HG03159 (cell line): ENCODE results near the gene RARB.

ENCODE experiments used
- ATAC-seq: cut with Tn5 transposase; IDR thresholded peaks from one replicate; pipeline ENCODE4 v1.9.1; 2021; ENCODE audit warnings: mild to moderate bottlenecking, moderate library complexity; ENCODE audit not compliant: unreplicated experiment

The RARB gene

GRCh38 chr3:25421747-25422146 lies 6.3 kb upstream of the RARB start:
- no peak for ATAC-seq

GRCh38 chr3:25423780-25424588 lies 4.1 kb upstream of the RARB start:
- no peak for ATAC-seq

- no peak for ATAC-seq
These were observed 3.4 kb upstream of the RARB start for GRCh38 chr3:25424614-25425013.

- ATAC-seq, result no peak
These were observed 1.7 kb upstream of the RARB start for GRCh38 chr3:25426408-25426807.

GRCh38 chr3:25427155-25427554 lies 908 bp upstream of the RARB start:
- no peak for ATAC-seq

- no peak for ATAC-seq
These were observed 511 bp upstream of the RARB start for GRCh38 chr3:25427563-25427941.

GRCh38 chr3:25428789-25429335 lies 799 bp downstream of the RARB start:
- ATAC-seq, result no peak

- ATAC-seq, result no peak
These were observed 1.6 kb downstream of the RARB start for GRCh38 chr3:25429361-25430286.

- ATAC-seq, result no peak
These were observed 2.3 kb downstream of the RARB start for GRCh38 chr3:25430287-25430934.

GRCh38 chr3:25430935-25431770 lies 3.1 kb downstream of the RARB start:
- ATAC-seq, result no peak

- ATAC-seq, result no peak
These were observed 4.2 kb downstream of the RARB start for GRCh38 chr3:25432176-25432720.

GRCh38 chr3:25433106-25433505 lies 5.0 kb downstream of the RARB start:
- ATAC-seq, result no peak

GRCh38 chr3:25433868-25434267 lies 5.8 kb downstream of the RARB start:
- no peak for ATAC-seq

- ATAC-seq, result no peak
These were observed 9.9 kb downstream of the RARB start for GRCh38 chr3:25437953-25438352.

GRCh38 chr3:25438791-25439555 lies 10.9 kb downstream of the RARB start:
- ATAC-seq, result no peak

- no peak for ATAC-seq
These were observed 13.3 kb downstream of the RARB start for GRCh38 chr3:25441234-25441856.

GRCh38 chr3:25442486-25442885 lies 14.4 kb downstream of the RARB start:
- ATAC-seq, result no peak

- no peak for ATAC-seq
These were observed 16.2 kb downstream of the RARB start for GRCh38 chr3:25444273-25444672.

- no peak for ATAC-seq
These were observed 17.7 kb downstream of the RARB start for GRCh38 chr3:25445731-25446130.
